Spleen (tissue), 11 donors: ENCODE results near the gene CST7. TPM values are rescaled to one million over a fixed set of nuclear protein-coding genes. Genes with fewer than 3 reads are reported as not detected.

Experiments used
- DNase-seq: peaks from one replicate; pipeline ENCODE4 v3.0.0-alpha.2; 2020
- H3K27ac ChIP-seq, 8 donors: fragments of 200-600 bp; sonication (generic) in 7 of 8; 1 replicate in 4 of 8; 2 replicates in 4 of 8; pipeline versions ENCODE4 v1.5.0 to v1.8.0; 2016 to 2021; ENCODE audit warnings: inconsistent platforms in 4 of 8, mild to moderate bottlenecking in 4 of 8, moderate library complexity in 1 of 8
- H3K27me3 ChIP-seq, 7 donors: fragments of 200-600 bp; sonication (generic) in 6 of 7; replicated peaks in 1 of 7; 1 replicate in 4 of 7; 2 replicates in 3 of 7; pipeline versions ENCODE4 v1.5.0 to v1.8.0; 2016 to 2021; ENCODE audit warnings: inconsistent platforms in 3 of 7, mild to moderate bottlenecking in 1 of 7
- H3K36me3 ChIP-seq, 6 donors: fragments of 200-600 bp; sonication (generic) in 5 of 6; 1 replicate in 4 of 6; 2 replicates in 2 of 6; pipeline versions ENCODE4 v1.5.0 to v1.8.0; 2016 to 2021; ENCODE audit warnings: inconsistent platforms in 2 of 6
- H3K4me1 ChIP-seq, 6 donors: fragments of 200-600 bp; sonication (generic) in 5 of 6; 1 replicate in 3 of 6; 2 replicates in 3 of 6; pipeline versions ENCODE4 v1.5.0 to v1.8.0; 2016 to 2021; ENCODE audit warnings: inconsistent platforms in 3 of 6
- H3K4me3 ChIP-seq, 8 donors: fragments of 200-600 bp; sonication (generic) in 7 of 8; 1 replicate in 4 of 8; 2 replicates in 4 of 8; pipeline versions ENCODE4 v1.5.0 to v1.8.0; 2016 to 2021; ENCODE audit warnings: inconsistent platforms in 4 of 8, mild to moderate bottlenecking in 4 of 8, moderate library complexity in 2 of 8
- H3K9me3 ChIP-seq, 8 donors: fragments of 200-600 bp; sonication (generic) in 7 of 8; 1 replicate in 4 of 8; 2 replicates in 4 of 8; pipeline versions ENCODE4 v1.5.0 to v1.8.0; 2016 to 2021; ENCODE audit warnings: inconsistent platforms in 4 of 8
- POLR2A ChIP-seq, 3 donors: fragments of 450-650 bp; IDR thresholded peaks; one replicate each; pipeline ENCODE4 v1.5.1; 2017; ENCODE audit warnings: antibody characterized with exemption in 3 of 3, mild to moderate bottlenecking in 1 of 3
- POLR2AphosphoS5 ChIP-seq, 3 donors: sonication (generic); formaldehyde crosslinking; IDR thresholded peaks; one replicate each; pipeline ENCODE4 v1.5.1; 2017; ENCODE audit warnings: antibody characterized with exemption in 3 of 3
- WGBS, 5 donors: extraction: QIAGEN DNeasy Blood & Tissue Kit in 3 of 5; methylation state at CpG; one replicate each; pipeline versions ENCODE4 v1.1.5 to v1.1.7; 2013 to 2018; 5-methylcytosine and 5-hydroxymethylcytosine counted together
- intact Hi-C: fragments of 100-400 bp; cut with DNase I; formaldehyde crosslinking; loops from one replicate; pipeline ENCODE4 v1.15.0; 2023; ENCODE audit warnings: low total_unique reads
- polyA plus RNA-seq, 3 donors: library from polyadenylated mRNA; stranded (reverse); fragments of 200-250 nt; gene quantifications; one replicate each; pipeline ENCODE4 v1.2.1, GENCODE V29; 2013
- total RNA-seq, 7 donors: library from RNA; depleted of rRNA in 3 of 7; stranded (reverse); fragments of >200 nt in 3 of 7; fragmentation: NEBNext Ultra II Directional in 4 of 7; extraction: Animal tissue kit (Norgen Biotek cat#: 25700) in 4 of 7; gene quantifications; one replicate each; pipeline versions ENCODE4 v1.1.0 to v1.2.1, GENCODE V29; 2016 to 2021
- TF ChIP-seq, protein P1 (sequence below), 11 experiments: fragments of 200-600 bp in 7 of 11; fragments of 450-650 bp in 4 of 11; sonication (generic) in 4 of 11; IDR thresholded peaks in 8 of 11; conservative IDR thresholded peaks in 3 of 11; 1 replicate in 7 of 11; 2 replicates in 4 of 11; pipeline versions ENCODE4 v1.4.0 to v1.8.0; 2016 to 2021; ENCODE audit warnings: antibody characterized with exemption in 11 of 11, inconsistent platforms in 4 of 11, mild to moderate bottlenecking in 1 of 11
- donor health status: healthy with polysubstance abuse.
- donor health status: DM: no; HTN: no; CAD: no; lungs with moderate emphysema.
- donor health status: DM: no; HTN: no; CAD: no.
- donor health status: Bipolar disorder and iron deficiency.
- donor health status: healthy.
- donor health status: DM: no; HTN: no; CAD: no.
- donor health status: DM: yes; HTN: yes; CAD: no.

CST7 gene
- total and polyA plus RNA-seq, 10 donors = 23.1 to 298 (median 63.8) TPM

DNA sequence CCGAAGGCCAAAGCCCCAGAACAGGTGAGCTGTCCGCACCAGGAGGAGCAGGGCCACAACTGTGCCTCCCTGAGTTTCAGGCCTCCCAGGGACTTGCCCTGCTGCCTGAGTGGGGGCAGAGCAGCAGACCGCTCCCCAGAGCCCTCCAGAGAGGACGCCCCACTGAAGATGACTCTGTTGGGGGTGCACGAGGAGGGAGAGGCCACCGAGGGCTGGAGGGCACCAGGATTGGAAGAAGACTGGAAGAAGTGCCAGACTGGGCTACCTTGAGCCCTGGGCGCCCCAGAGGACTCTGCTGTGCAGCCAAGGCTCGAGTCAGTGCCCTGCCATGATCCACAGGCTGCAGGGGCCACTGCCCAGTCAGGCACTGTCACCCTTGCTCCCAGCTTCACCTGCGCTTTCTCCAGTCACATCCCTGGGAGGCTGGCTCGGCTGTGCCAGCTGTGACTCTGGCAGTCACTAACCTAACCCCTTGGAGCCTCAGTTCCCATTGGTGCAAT lies 11.3 kb downstream of the CST7 start:
- no peaks in the 10 kb centered on the region for H3K9me3 ChIP-seq
- peaks cover 0 to 72% (median 17%) of the 10 kb centered on the region in 6 donors for H3K4me1 ChIP-seq
- peak; percentile 80 for DNase-seq
- peak overlapping the region in 7 of 8 donors; percentile 53 to 86 (median 72) for H3K27ac ChIP-seq
- TF ChIP-seq, protein P1, sequence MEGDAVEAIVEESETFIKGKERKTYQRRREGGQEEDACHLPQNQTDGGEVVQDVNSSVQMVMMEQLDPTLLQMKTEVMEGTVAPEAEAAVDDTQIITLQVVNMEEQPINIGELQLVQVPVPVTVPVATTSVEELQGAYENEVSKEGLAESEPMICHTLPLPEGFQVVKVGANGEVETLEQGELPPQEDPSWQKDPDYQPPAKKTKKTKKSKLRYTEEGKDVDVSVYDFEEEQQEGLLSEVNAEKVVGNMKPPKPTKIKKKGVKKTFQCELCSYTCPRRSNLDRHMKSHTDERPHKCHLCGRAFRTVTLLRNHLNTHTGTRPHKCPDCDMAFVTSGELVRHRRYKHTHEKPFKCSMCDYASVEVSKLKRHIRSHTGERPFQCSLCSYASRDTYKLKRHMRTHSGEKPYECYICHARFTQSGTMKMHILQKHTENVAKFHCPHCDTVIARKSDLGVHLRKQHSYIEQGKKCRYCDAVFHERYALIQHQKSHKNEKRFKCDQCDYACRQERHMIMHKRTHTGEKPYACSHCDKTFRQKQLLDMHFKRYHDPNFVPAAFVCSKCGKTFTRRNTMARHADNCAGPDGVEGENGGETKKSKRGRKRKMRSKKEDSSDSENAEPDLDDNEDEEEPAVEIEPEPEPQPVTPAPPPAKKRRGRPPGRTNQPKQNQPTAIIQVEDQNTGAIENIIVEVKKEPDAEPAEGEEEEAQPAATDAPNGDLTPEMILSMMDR (IDR thresholded peaks at IDR 0.05 in 8 of 11, conservative IDR thresholded peaks at IDR 0.05 in 3 of 11) = no peak
- TF ChIP-seq POLR2AphosphoS5 (IDR thresholded peaks at IDR 0.05) (peak in 2 of 3 donors; percentile 32 to 72), POLR2A (IDR thresholded peaks at IDR 0.05) (no peak)
- no peaks in the 10 kb centered on the region for H3K27me3 ChIP-seq
- no peak overlapping the region for H3K4me3 ChIP-seq
- intact Hi-C loops = no loop called here
- WGBS, 5 donors = 89 to 94% (median 92%) methylated on average over 4 to 10 of the region's 10 CpGs
- H3K36me3 ChIP-seq = peaks cover 0 to 100% (median 77%) of the 10 kb centered on the region in 6 donors

DNA sequence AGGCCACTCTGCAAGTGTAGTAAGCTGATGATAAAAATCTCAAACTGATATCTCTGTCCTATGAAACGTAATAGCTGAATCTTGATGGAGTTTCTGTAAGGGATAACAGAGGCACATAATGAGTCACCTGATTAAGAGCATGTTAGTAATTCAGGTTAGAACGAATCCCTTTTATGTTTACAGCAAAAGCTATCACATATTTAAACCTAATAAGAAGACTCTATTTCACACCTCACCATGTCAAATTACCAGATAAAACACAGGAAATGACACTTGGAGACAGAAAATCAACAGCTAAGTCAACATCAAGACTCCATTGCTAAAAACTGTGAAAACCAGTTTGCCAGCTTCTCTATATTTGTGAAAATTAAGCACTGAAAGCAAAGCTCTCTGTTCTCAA lies 11.8 kb downstream of the CST7 start:
- no peaks in the 10 kb centered on the region for H3K9me3 ChIP-seq
- no peak overlapping the region for H3K4me3 ChIP-seq
- peaks cover 0 to 100% (median 81%) of the 10 kb centered on the region in 6 donors for H3K36me3 ChIP-seq
- intact Hi-C loops = no loop called here
- H3K4me1 ChIP-seq = peaks cover 0 to 67% (median 16%) of the 10 kb centered on the region in 6 donors
- no peak for DNase-seq
- WGBS, 5 donors = 66 to 82% (median 76%) methylated on average over 2 of the region's 2 CpGs
- peak overlapping the region in 7 of 8 donors; percentile 53 to 86 (median 72) for H3K27ac ChIP-seq
- no peaks in the 10 kb centered on the region for H3K27me3 ChIP-seq
- TF ChIP-seq, protein P1 (IDR thresholded peaks at IDR 0.05 in 8 of 11, conservative IDR thresholded peaks at IDR 0.05 in 3 of 11) = no peak
- TF ChIP-seq POLR2A (IDR thresholded peaks at IDR 0.05) (no peak), POLR2AphosphoS5 (IDR thresholded peaks at IDR 0.05) (no peak)

DNA sequence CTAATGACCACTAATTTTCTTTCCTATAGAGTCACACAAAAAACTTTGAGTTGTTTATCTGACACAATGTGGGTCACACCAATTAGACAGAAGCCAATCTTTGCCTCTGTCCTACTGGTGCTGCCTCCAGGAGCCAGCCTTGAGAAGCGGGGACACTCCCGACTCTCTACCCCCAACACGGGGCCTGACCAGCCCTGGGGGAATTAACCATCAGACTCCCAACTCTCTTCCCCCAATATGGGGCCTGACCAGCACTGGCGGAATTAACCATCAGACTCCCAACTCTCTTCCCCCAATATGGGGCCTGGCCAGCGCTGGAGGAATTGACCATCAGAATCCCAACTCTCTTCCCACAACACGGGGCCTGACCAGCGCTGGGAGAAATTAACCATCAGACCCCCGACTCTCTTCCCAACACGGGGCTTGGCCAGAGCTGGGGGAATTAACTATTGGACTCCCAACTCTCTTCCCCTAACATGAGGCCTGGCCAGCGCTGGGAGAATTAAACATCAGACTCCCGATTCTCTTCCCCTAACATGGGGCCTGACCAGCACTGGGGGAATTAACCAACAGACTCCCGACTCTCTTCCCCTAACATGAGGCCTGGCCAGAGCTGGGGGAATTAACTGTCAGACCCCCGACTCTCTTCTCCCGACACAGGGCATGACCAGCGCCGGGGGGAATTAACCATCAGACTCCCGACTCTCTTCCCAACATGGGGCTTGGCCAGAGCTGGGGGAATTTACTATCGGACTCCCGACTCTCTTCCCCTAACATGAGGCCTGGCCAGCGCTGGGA lies 12.5 kb downstream of the CST7 start:
- peaks cover 0 to 60% (median 13%) of the 10 kb centered on the region in 6 donors for H3K4me1 ChIP-seq
- intact Hi-C loops = no loop called here
- H3K4me3 ChIP-seq = no peak overlapping the region
- TF ChIP-seq POLR2A (IDR thresholded peaks at IDR 0.05) (no peak), POLR2AphosphoS5 (IDR thresholded peaks at IDR 0.05) (peak in 1 of 3 donors; percentile 18)
- H3K27me3 ChIP-seq = no peaks in the 10 kb centered on the region
- WGBS, 5 donors = 79 to 93% (median 84%) methylated on average over 20 of the region's 20 CpGs
- H3K9me3 ChIP-seq = no peaks in the 10 kb centered on the region
- H3K27ac ChIP-seq = peak overlapping the region in 6 of 8 donors; percentile 26 to 86 (median 62)
- peaks cover 0 to 100% (median 85%) of the 10 kb centered on the region in 6 donors for H3K36me3 ChIP-seq
- DNase-seq = peak; percentile 67

DNA sequence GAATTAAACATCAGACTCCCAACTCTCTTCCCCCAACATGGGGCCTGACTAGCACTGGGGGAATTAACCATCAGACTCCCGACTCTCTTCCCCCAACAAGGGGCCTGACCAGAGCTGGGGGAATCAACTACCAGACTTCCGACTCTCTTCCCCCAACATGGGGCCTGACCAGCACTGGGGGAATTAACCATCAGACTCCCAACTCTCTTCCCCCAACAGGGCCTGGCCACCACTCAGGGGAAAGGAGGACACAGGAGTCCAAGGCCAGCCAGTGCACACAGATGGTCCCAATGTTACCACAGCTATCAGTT lies 13.1 kb downstream of the CST7 start:
- peak overlapping the region in 5 of 8 donors; percentile 13 to 86 (median 76) for H3K27ac ChIP-seq

More for the DNA sequence above, 13.1 kb downstream of the CST7 start:
- no peak overlapping the region for H3K4me3 ChIP-seq
- H3K36me3 ChIP-seq = peaks cover 0 to 100% (median 90%) of the 10 kb centered on the region in 6 donors
- no peaks in the 10 kb centered on the region for H3K9me3 ChIP-seq
- DNase-seq = peak; percentile 48
- no peaks in the 10 kb centered on the region for H3K27me3 ChIP-seq
- intact Hi-C loops = no loop called here
- TF ChIP-seq, protein P1 (IDR thresholded peaks at IDR 0.05 in 8 of 11, conservative IDR thresholded peaks at IDR 0.05 in 3 of 11) = no peak
- no peak for TF ChIP-seq POLR2AphosphoS5 (IDR thresholded peaks at IDR 0.05)
- TF ChIP-seq POLR2A (IDR thresholded peaks at IDR 0.05) = no peak
- H3K4me1 ChIP-seq = peaks cover 0 to 57% (median 13%) of the 10 kb centered on the region in 6 donors
- 86 to 98% (median 94%) methylated on average over 2 of the region's 2 CpGs for WGBS, 5 donors
